Esophagus muscularis mucosa (tissue), 3 donors: ENCODE results near the gene CFAP99.

Source experiments
- CTCF ChIP-seq, 3 experiments: fragments of 200-600 bp in 2 of 3; fragments of 450-650 bp in 1 of 3; sonication (generic) in 2 of 3; IDR thresholded peaks; one replicate each; pipeline ENCODE4 v1.5.1; 2017 to 2019; ENCODE audit warnings: antibody characterized with exemption in 3 of 3, mild to moderate bottlenecking in 2 of 3, moderate library complexity in 1 of 3
- POLR2A ChIP-seq: fragments of 450-650 bp; IDR thresholded peaks from one replicate; pipeline ENCODE4 v1.6.1; 2017; ENCODE audit warnings: antibody characterized with exemption, moderate library complexity, mild to moderate bottlenecking, low read depth
- POLR2AphosphoS5 ChIP-seq, 2 donors: sonication (generic); formaldehyde crosslinking; IDR thresholded peaks; one replicate each; pipeline ENCODE4 v1.6.1; 2017; ENCODE audit warnings: antibody characterized with exemption in 2 of 2

DNA sequence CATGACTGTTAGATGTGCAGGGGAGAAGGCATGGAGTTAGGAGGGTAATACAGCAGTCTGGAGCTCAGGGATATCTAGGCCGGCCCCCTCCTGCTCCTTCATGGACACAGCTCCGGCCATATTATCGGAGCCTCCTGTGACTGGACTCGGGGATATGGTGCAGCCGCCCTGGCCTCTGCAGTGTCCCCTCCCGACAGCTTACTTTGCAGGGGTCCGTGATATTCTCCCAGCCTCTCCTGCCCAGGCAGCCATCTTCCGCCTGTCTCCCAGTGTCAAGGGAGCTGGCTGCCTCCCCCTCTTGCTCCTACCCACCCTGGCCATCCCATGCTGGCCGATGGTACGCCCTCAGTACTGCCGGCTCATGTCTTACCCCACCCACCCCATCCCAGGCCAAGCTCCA lies 30.3 kb downstream of the CFAP99 start:
- no peak for TF ChIP-seq POLR2AphosphoS5 (IDR thresholded peaks at IDR 0.05)
- no peak for TF ChIP-seq CTCF (IDR thresholded peaks at IDR 0.05)
- no peak for TF ChIP-seq POLR2A
